Measurements from ENCODE around the gene BLOC1S5. TPM values are rescaled to one million over a fixed set of nuclear protein-coding genes. Genes with fewer than 3 reads are reported as not detected.

BLOC1S5 gene
- total and polyA plus RNA-seq, 11 donors: 4.3 to 15.2 (median 8.8) TPM

DNA sequence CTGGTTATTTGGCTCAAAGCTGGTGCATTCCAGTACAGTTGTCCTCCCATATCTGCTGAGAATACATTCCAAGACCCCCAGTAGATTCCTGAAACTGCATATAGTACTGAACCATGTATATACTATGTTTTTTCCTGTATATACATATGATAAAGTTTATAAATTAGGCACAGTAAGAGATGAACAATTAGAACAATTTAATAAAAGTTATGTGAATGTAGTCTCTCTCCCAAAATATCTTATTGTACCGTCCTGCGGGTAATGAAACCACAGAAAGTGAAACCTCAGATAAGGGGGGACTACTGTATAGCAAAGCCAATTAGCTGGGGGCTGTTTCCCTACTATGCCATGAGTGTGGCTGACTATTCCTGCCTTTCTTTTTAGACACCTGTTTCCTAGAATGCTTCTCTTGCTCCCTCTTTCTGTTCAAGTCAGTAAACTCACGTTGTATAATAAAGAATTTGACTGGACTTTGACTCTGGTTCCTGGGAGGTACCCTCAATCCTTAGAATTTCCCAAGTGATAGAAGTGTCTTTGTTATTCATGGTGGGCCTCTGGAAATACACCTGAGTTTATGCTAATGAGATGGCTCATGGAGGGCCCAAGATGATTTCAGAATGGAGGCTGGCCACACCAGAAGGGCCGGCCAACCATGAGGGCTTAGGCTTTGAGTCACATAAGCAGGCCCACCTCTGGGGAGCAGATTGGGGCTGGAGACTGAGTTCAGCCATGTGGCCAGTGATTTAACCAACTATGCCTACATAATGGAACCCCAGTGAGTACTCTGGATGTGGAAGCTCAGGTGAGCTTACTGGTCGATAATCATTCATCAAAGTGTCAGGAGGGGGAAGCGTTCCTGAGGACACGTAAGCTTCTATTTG is 689 bp upstream of the BLOC1S5 start:
- Histone ChIP-seq H3K27ac (peak overlapping the region; percentile 72 to 92 (median 90)), H3K9me3 (no peaks in the 10 kb centered on the region), H3K4me1 (peaks cover 0 to 16% (median 7%) of the 10 kb centered on the region in 12 donors), H3K27me3 (no peaks in the 10 kb centered on the region), H3K36me3 (peaks cover 0 to 27% (median 21%) of the 10 kb centered on the region in 9 donors), H3K4me3 (peak overlapping the region; percentile 53 to 92 (median 88))
- DNase-seq (no peak), ATAC-seq (no peak)
- intact Hi-C loops (cut with DNase I): loop anchor here in 6 of 10 donors (1.0 to 10.0 kb wide), 5 partner anchors 37 to 343 kb away; partner anchors contain the start of genes EEF1E1 (in 1 of the 6) and TXNDC5 (in 1 of the 6)
- TF ChIP-seq, protein P1, sequence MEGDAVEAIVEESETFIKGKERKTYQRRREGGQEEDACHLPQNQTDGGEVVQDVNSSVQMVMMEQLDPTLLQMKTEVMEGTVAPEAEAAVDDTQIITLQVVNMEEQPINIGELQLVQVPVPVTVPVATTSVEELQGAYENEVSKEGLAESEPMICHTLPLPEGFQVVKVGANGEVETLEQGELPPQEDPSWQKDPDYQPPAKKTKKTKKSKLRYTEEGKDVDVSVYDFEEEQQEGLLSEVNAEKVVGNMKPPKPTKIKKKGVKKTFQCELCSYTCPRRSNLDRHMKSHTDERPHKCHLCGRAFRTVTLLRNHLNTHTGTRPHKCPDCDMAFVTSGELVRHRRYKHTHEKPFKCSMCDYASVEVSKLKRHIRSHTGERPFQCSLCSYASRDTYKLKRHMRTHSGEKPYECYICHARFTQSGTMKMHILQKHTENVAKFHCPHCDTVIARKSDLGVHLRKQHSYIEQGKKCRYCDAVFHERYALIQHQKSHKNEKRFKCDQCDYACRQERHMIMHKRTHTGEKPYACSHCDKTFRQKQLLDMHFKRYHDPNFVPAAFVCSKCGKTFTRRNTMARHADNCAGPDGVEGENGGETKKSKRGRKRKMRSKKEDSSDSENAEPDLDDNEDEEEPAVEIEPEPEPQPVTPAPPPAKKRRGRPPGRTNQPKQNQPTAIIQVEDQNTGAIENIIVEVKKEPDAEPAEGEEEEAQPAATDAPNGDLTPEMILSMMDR (IDR thresholded peaks at IDR 0.05): no peak
- no peak for TF ChIP-seq POLR2A (IDR thresholded peaks at IDR 0.05)
- whole genome bisulfite sequencing, 4 donors: 78 to 82% (median 80%) methylated on average over 7 of the region's 7 CpGs

DNA sequence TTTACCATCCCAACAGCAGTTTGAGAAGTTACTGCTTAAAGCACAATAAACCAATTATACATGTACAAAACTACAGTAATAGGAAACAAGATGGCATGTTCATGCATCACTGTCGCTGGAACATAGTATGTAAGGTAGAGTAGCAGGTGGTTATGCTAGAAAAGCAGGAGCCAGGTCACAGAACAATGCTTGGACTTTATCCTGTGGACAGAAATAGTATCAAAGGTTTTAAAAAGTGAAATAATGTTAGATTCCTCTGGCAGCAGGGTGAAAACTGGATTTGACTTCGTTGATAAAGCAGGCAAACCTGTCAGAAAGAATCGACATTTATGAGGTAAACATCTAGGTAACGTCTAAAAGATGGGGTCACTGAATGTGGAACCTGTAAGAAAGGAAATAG is 2.5 kb downstream of the BLOC1S5 start:
- 89 to 91% (median 90%) methylated on average over 4 of the region's 4 CpGs for WGBS, 4 donors
- TF ChIP-seq, protein P1 (IDR thresholded peaks at IDR 0.05): no peak
- no peak for TF ChIP-seq POLR2A (IDR thresholded peaks at IDR 0.05)
- Histone ChIP-seq H3K4me3 (no peak overlapping the region), H3K27ac (no peak overlapping the region), H3K9me3 (no peaks in the 10 kb centered on the region), H3K27me3 (no peaks in the 10 kb centered on the region), H3K36me3 (peaks cover 0 to 52% (median 28%) of the 10 kb centered on the region in 9 donors), H3K4me1 (peaks cover 0 to 27% (median 11%) of the 10 kb centered on the region in 12 donors)
- intact Hi-C loops (cut with DNase I): loop anchor here in 5 of 10 donors (5.0 to 10.0 kb wide), 4 partner anchors 34 to 339 kb away; partner anchors contain the start of gene TXNDC5 (in 1 of the 5)
- DNase-seq: no peak
- ATAC-seq: no peak

DNA sequence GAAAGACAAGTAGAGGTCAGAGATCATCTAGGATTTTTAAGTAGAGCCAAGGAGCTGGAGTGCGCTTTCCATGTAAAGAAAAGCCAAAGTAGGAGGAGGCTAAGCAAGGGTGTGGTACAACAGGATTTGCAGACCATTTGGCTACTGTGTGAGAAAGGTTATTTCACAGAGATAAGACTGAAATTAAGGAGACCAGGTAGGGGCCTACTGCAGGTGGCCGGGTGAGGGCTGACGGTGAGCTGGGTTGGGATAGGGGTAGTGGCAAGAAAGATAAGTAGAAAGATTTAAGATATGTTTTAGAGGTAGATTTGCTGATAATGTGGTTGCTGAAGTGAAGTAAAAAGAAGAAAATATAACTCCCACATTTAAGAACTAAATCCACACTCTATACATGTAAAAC is 3.8 kb downstream of the BLOC1S5 start:
- no peak for ATAC-seq
- TF ChIP-seq, protein P1 (IDR thresholded peaks at IDR 0.05): no peak
- no peak for TF ChIP-seq POLR2A (IDR thresholded peaks at IDR 0.05)
- WGBS, 4 donors: 87 to 90% (median 89%) methylated on average over 3 of the region's 3 CpGs
- no peak overlapping the region for H3K4me3 ChIP-seq
- H3K27me3 ChIP-seq: no peaks in the 10 kb centered on the region
- peaks cover 0 to 27% (median 11%) of the 10 kb centered on the region in 12 donors for H3K4me1 ChIP-seq
- DNase-seq: no peak
- intact Hi-C loops (cut with DNase I): loop anchor here in 5 of 10 donors (5.0 to 10.0 kb wide), 4 partner anchors 33 to 338 kb away; partner anchors contain the start of gene TXNDC5 (in 1 of the 5)
- H3K27ac ChIP-seq: no peak overlapping the region
- peaks cover 0 to 64% (median 33%) of the 10 kb centered on the region in 9 donors for H3K36me3 ChIP-seq
- no peaks in the 10 kb centered on the region for H3K9me3 ChIP-seq

DNA sequence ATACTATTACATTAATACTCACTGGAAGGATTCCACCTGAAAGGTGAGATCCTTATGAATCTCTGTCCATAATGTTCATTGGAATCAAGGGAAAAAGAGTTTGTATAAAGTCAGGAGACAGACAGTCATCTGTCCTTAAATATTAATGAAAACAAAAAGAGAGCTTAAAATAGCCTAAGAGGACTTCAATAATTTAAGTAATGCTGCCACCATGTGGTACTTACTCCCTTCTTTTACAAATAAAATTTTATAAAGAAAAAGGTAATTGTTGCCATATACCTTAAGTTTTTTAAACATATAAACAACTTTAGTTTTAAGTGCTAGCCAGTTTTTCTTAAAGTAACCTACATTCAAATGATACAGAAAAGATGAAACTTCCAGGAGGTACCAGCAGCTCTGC is 5.1 kb downstream of the BLOC1S5 start:
- Histone ChIP-seq H3K36me3 (peaks cover 0 to 73% (median 40%) of the 10 kb centered on the region in 9 donors), H3K27ac (peak overlapping the region in 1 of 12 donors; percentile 15), H3K27me3 (no peaks in the 10 kb centered on the region), H3K4me3 (no peak overlapping the region), H3K4me1 (peaks cover 0 to 20% (median 6%) of the 10 kb centered on the region in 12 donors), H3K9me3 (no peaks in the 10 kb centered on the region)
- DNase-seq: no peak
- TF ChIP-seq, protein P1 (IDR thresholded peaks at IDR 0.05): peak in 11 of 12 donors; percentile 13 to 61 (median 54)
- TF ChIP-seq POLR2A (IDR thresholded peaks at IDR 0.05): no peak
- ATAC-seq: no peak
- intact Hi-C loops (cut with DNase I): loop anchor here in 7 of 10 donors (2.0 to 10.0 kb wide), 8 partner anchors 42 to 338 kb away; partner anchors contain the start of gene TXNDC5 (in 1 of the 7)

All from heart left ventricle (tissue), 16 donors.